ENCODE results near the gene PDLIM3.

DNA sequence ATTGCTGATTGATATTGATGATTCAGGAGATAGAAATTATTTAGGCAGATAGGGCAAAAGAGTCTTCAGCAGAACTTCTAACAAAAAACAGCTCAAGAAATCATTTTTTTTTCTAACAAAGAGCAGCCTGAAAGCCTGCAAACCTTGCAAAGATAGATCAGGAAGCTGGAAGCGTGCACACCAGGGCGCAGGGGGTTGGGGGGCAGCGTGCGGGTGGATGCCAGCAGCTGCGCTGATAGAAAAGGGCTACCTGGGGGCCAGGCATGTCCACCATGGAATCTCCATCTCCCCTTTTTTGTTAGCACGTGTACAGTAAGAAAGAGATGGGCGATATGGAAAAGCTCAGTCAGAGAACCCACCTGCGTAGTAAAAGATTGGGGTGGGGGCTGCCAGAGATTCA lies 62.1 kb downstream of the PDLIM3 start:
- TF ChIP-seq, protein P1, sequence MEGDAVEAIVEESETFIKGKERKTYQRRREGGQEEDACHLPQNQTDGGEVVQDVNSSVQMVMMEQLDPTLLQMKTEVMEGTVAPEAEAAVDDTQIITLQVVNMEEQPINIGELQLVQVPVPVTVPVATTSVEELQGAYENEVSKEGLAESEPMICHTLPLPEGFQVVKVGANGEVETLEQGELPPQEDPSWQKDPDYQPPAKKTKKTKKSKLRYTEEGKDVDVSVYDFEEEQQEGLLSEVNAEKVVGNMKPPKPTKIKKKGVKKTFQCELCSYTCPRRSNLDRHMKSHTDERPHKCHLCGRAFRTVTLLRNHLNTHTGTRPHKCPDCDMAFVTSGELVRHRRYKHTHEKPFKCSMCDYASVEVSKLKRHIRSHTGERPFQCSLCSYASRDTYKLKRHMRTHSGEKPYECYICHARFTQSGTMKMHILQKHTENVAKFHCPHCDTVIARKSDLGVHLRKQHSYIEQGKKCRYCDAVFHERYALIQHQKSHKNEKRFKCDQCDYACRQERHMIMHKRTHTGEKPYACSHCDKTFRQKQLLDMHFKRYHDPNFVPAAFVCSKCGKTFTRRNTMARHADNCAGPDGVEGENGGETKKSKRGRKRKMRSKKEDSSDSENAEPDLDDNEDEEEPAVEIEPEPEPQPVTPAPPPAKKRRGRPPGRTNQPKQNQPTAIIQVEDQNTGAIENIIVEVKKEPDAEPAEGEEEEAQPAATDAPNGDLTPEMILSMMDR (IDR thresholded peaks at IDR 0.05): no peak
- TF ChIP-seq POLR2A (IDR thresholded peaks at IDR 0.05): no peak

Measured in testis (tissue), 2 donors.